Suprapubic skin (tissue), 4 donors: ENCODE results near the gene BAIAP2L1.

ENCODE experiments used
- CTCF ChIP-seq, 2 donors: fragments of 200-600 bp in 1 of 2; fragments of 450-650 bp in 1 of 2; sonication (generic) in 1 of 2; IDR thresholded peaks; one replicate each; pipeline ENCODE4 v1.5.1; 2016 to 2019; ENCODE audit warnings: antibody characterized with exemption in 2 of 2, mild to moderate bottlenecking in 1 of 2, moderate library complexity in 1 of 2
- EP300 ChIP-seq: sonication (generic); formaldehyde crosslinking; IDR thresholded peaks from one replicate; pipeline ENCODE4 v1.6.1; 2017; ENCODE audit warnings: antibody characterized with exemption
- POLR2A ChIP-seq, 2 donors: fragments of 450-650 bp; IDR thresholded peaks; one replicate each; pipeline ENCODE4 v1.6.1; 2017; ENCODE audit warnings: antibody characterized with exemption in 2 of 2, mild to moderate bottlenecking in 2 of 2, moderate library complexity in 2 of 2
- POLR2AphosphoS5 ChIP-seq, 3 donors: sonication (generic); formaldehyde crosslinking; IDR thresholded peaks; one replicate each; pipeline ENCODE4 v1.6.1; 2017; ENCODE audit warnings: antibody characterized with exemption in 3 of 3

DNA sequence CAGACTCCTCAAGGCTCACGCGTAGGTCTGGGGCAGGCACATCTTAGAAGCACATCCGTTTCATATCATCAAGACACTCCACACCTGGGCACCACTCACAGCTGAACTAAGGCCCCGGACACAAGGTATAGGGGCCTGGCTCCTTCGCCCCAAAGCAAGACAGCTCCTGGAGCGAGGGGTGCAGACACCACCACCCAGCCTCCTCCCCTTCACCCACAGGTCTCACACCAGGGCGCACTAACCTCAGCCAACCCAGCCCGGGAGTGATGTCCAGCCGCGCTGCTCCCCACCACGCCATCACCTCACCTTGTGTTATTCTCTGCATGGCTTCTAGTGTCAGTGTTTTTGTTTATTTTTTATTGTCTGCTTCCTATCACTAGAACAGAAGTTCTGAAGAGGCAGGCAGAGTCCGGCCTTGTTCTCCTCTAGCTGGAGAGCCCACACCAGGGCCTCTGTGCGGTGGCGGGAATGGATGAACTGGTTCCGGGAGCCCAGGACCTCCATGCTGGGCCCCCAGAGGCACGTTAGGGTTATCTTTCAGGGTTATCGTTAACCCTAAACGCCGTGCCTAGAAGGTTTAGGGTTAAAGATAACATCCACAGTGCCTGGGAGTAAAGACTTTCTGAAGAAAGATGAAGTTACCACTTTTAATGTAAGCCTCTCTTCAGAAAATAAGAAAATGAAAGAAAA is 97.6 kb downstream of the BAIAP2L1 start:
- no peak for TF ChIP-seq POLR2A (IDR thresholded peaks at IDR 0.05)
- TF ChIP-seq POLR2AphosphoS5 (IDR thresholded peaks at IDR 0.05) = no peak
- no peak for TF ChIP-seq CTCF (IDR thresholded peaks at IDR 0.05)
- TF ChIP-seq EP300 = no peak
